HCT116 (cell line): ENCODE results near the gene DCHS1. TPM values are rescaled to one million over a fixed set of nuclear protein-coding genes. Genes with fewer than 3 reads are reported as not detected.

ENCODE experiments used
- ATAC-seq: fragments of 200-7000 bp; cut with Tn5 transposase; 2 replicates; pipeline ENCODE4 v1.9.1; 2020; ENCODE audit warnings: mild to moderate bottlenecking, moderate library complexity
- BruUV-seq: library from RNA; stranded (reverse); fragments of 400-500 nt; replicated peaks from 2 replicates; lab custom pipeline; 2021; lab: Mats Ljungman, UMichigan
- CTCF ChIA-PET: fragments of 300-600 bp; sonication (Branson Sonifier 250); formaldehyde crosslinking; loops from one replicate; lab custom pipeline; 2021; ENCODE audit warnings: antibody characterized with exemption; lab: Charles Lee
- POLR2A ChIA-PET: fragments of 300-600, 350-600 bp; sonication (Branson Sonifier 250); formaldehyde crosslinking; loops from one replicate; lab custom pipeline; 2021; ENCODE audit warnings: antibody characterized with exemption; lab: Charles Lee
- RAD21 ChIA-PET, 2 experiments: fragments of 300-600 bp; sonication (Branson Sonifier 250); formaldehyde crosslinking; loops; one replicate each; lab custom pipeline; 2023; ENCODE audit warnings: low total read pairs in 2 of 2; ENCODE audit not compliant: uncharacterized antibody in 2 of 2, unreplicated experiment in 2 of 2, low non-redundant PET in 1 of 2; lab: Charles Lee
- DNase-seq: peaks from one replicate; pipeline ENCODE4 v3.0.0-alpha.2; 2010; ENCODE audit warnings: low read depth, low spot score
- H2AFZ ChIP-seq: fragments of 200-600 bp; shearing (Covaris generic), sonication (generic); 2 replicates; pipeline ENCODE4 v1.6.1; 2017; ENCODE audit warnings: low read depth, mixed run types, mixed read lengths, antibody characterized with exemption, low read length; ENCODE audit not compliant: poor library complexity, severe bottlenecking
- H3K27ac ChIP-seq: 2 replicates; pipeline ENCODE4 v1.5.1; 2012; ENCODE audit warnings: low read depth, low read length
- H3K27me3 ChIP-seq: fragments of 200-600 bp; sonication (generic); 2 replicates; pipeline ENCODE4 v1.6.1; 2016; ENCODE audit warnings: mixed run types, low read length, mixed read lengths; ENCODE audit not compliant: insufficient read depth
- H3K36me3 ChIP-seq, 2 experiments: fragments of 200-500 bp in 1 of 2; fragments of 200-600 bp in 1 of 2; sonication (Bioruptor generic) in 1 of 2; sonication (generic) in 1 of 2; 2 replicates each; pipeline versions ENCODE4 v1.5.1 to v1.6.1; 2014 to 2016; ENCODE audit warnings: low read length in 2 of 2, inconsistent platforms in 1 of 2, mixed read lengths in 1 of 2, mixed run types in 1 of 2; ENCODE audit not compliant: insufficient read depth in 2 of 2, control insufficient read depth in 1 of 2
- H3K4me1 ChIP-seq, 2 experiments: fragments of 200-600 bp in 1 of 2; sonication (generic) in 1 of 2; 2 replicates each; pipeline versions ENCODE4 v1.5.1 to v1.6.1; 2012 to 2017; ENCODE audit warnings: low read length in 2 of 2, inconsistent platforms in 1 of 2, mild to moderate bottlenecking in 1 of 2, mixed read lengths in 1 of 2, mixed run types in 1 of 2, moderate library complexity in 1 of 2; ENCODE audit not compliant: insufficient read depth in 2 of 2, control insufficient read depth in 1 of 2
- H3K4me2 ChIP-seq: fragments of 200-600 bp; sonication (generic); 2 replicates; pipeline ENCODE4 v1.6.1; 2017; ENCODE audit warnings: mixed run types, low read length, mixed read lengths
- H3K4me3 ChIP-seq, 2 experiments: fragments of 200-600 bp in 1 of 2; sonication (generic) in 1 of 2; replicated peaks in 1 of 2; 2 replicates each; pipeline ENCODE4 v1.5.1; 2011 to 2016; ENCODE audit warnings: low read length in 2 of 2, control low read depth in 1 of 2, low read depth in 1 of 2, mild to moderate bottlenecking in 1 of 2, mixed read lengths in 1 of 2, mixed run types in 1 of 2
- H3K79me2 ChIP-seq: fragments of 200-600 bp; sonication (generic); 2 replicates; pipeline ENCODE4 v1.6.1; 2017; ENCODE audit warnings: mild to moderate bottlenecking, mixed run types, low read length, moderate library complexity, mixed read lengths; ENCODE audit not compliant: insufficient read depth
- H3K9ac ChIP-seq: fragments of 200-600 bp; sonication (generic); 2 replicates; pipeline ENCODE4 v1.6.1; 2016; ENCODE audit warnings: low read length, mixed read lengths
- H3K9me2 ChIP-seq: fragments of 200-600 bp; sonication (generic), shearing (Covaris generic); 2 replicates; pipeline ENCODE4 v1.6.1; 2017; ENCODE audit warnings: mixed run types, mild to moderate bottlenecking, moderate library complexity; ENCODE audit not compliant: insufficient read depth
- H3K9me3 ChIP-seq, 2 experiments: fragments of 200-500 bp in 1 of 2; fragments of 200-600 bp in 1 of 2; sonication (Bioruptor generic) in 1 of 2; sonication (generic) in 1 of 2; 2 replicates each; pipeline ENCODE4 v1.6.1; 2014 to 2017; ENCODE audit warnings: low read length in 2 of 2, mixed read lengths in 2 of 2, inconsistent platforms in 1 of 2, low read depth in 1 of 2, mild to moderate bottlenecking in 1 of 2, mixed run types in 1 of 2, moderate library complexity in 1 of 2; ENCODE audit not compliant: control insufficient read depth in 1 of 2, insufficient read depth in 1 of 2
- H4K20me1 ChIP-seq: fragments of 200-600 bp; sonication (generic), shearing (Covaris generic); 2 replicates; pipeline ENCODE4 v1.6.1; 2017; ENCODE audit warnings: mixed run types, mild to moderate bottlenecking, moderate library complexity; ENCODE audit not compliant: insufficient read depth
- CEBPB ChIP-seq: IDR thresholded peaks from 2 replicates; pipeline ENCODE4 v1.6.1; 2012; ENCODE audit warnings: low read depth
- EGR1 ChIP-seq: IDR thresholded peaks from 2 replicates; pipeline ENCODE4 v1.6.1; 2012; ENCODE audit warnings: low read depth
- ELF1 ChIP-seq: IDR thresholded peaks from 2 replicates; pipeline ENCODE4 v1.6.1; 2012; ENCODE audit warnings: low read depth, borderline replicate concordance
- EZH2 ChIP-seq: fragments of 200-600 bp; sonication (generic); IDR thresholded peaks from 2 replicates; pipeline ENCODE4 v1.6.1; 2017; ENCODE audit warnings: antibody characterized with exemption, mixed run types
- EZH2phosphoT487 ChIP-seq: fragments of 200-600 bp; IDR thresholded peaks from 2 replicates; pipeline ENCODE4 v1.6.1; 2018; ENCODE audit warnings: antibody characterized with exemption, borderline replicate concordance
- FOSL1 ChIP-seq: IDR thresholded peaks from 2 replicates; pipeline ENCODE4 v1.6.1; 2012; ENCODE audit warnings: low read depth
- POLR2A ChIP-seq: IDR thresholded peaks from 2 replicates; pipeline ENCODE4 v1.7.0; 2011; ENCODE audit warnings: borderline replicate concordance; ENCODE audit not compliant: insufficient read depth, insufficient read length; ENCODE audit errors: extremely low read depth
- POLR2AphosphoS5 ChIP-seq: IDR thresholded peaks from 2 replicates; pipeline ENCODE4 v1.6.1; 2011; ENCODE audit warnings: mild to moderate bottlenecking, low read depth, low read length, moderate library complexity
- REST ChIP-seq: IDR thresholded peaks from 2 replicates; pipeline ENCODE4 v1.6.1; 2012; ENCODE audit warnings: low read depth
- SIN3A ChIP-seq: IDR thresholded peaks from 2 replicates; pipeline ENCODE4 v1.6.1; 2012; ENCODE audit warnings: low read depth
- SRF ChIP-seq: IDR thresholded peaks from 2 replicates; pipeline ENCODE4 v1.6.1; 2012; ENCODE audit warnings: low read depth
- ZFX ChIP-seq: fragments of 450-650 bp; IDR thresholded peaks from 2 replicates; pipeline ENCODE4 v1.6.1; 2017
- ZNF274 ChIP-seq: fragments of 200-500 bp; sonication (Bioruptor generic); IDR thresholded peaks from 2 replicates; pipeline ENCODE4 v1.6.1; 2014; ENCODE audit warnings: mild to moderate bottlenecking, low read depth, low read length, inconsistent platforms
- intact Hi-C: fragments of 100-400 bp; cut with micrococcal nuclease; formaldehyde crosslinking; loops from 2 replicates; pipeline ENCODE4 v1.10.0; 2022
- total RNA-seq: library from RNA; stranded (reverse); gene quantifications from one replicate; pipeline ENCODE4 v1.2.1, GENCODE V29; 2021; ENCODE audit not compliant: unreplicated experiment

The DCHS1 gene
- total RNA-seq, 1 experiment from 2014 or later, result 0.30 TPM

- intact Hi-C loops, result no loop called here
- H3K27me3 ChIP-seq, result peaks cover 34% of the 10 kb centered on the region; the same call in 1 of the 2 replicates
- peaks cover 0 to 7% of the 10 kb centered on the region in 2 experiments; a peak in 2 of 4 replicates for H3K4me1 ChIP-seq
- CTCF ChIA-PET, result no interaction called here
- no peaks in the 10 kb centered on the region for H3K9me2 ChIP-seq
- no peak overlapping the region for H2AFZ ChIP-seq
- TF ChIP-seq SIN3A (no peak), FOSL1 (no peak), POLR2A (no peak), ZNF274 (no peak), CEBPB (no peak), POLR2AphosphoS5 (no peak), EGR1 (no peak), EZH2 (no peak), SRF (no peak), ELF1 (no peak), ZFX (no peak), EZH2phosphoT487 (no peak), REST (no peak)
- no peak overlapping the region for H3K9ac ChIP-seq
- H3K27ac ChIP-seq, result no peak overlapping the region
- no peaks in the 10 kb centered on the region for H3K9me3 ChIP-seq
- ATAC-seq (no peak), DNase-seq (no peak)
- H3K36me3 ChIP-seq, result no peaks in the 10 kb centered on the region
- POLR2A ChIA-PET, result no interaction called here
- BruUV-seq, result no TSS peak
- no peak overlapping the region for H3K4me3 ChIP-seq
- RAD21 ChIA-PET, result no interaction called here
- no peak overlapping the region for H3K4me2 ChIP-seq
- no peaks in the 10 kb centered on the region for H4K20me1 ChIP-seq
- H3K79me2 ChIP-seq, result no peaks in the 10 kb centered on the region
Measured at GRCh38 chr11:6653656-6654055, 2.0 kb downstream of the DCHS1 start.
